ENCODE measurements around the gene TRIM5. TPM values are rescaled to one million over a fixed set of nuclear protein-coding genes. Genes with fewer than 3 reads are reported as not detected.

The TRIM5 gene
- total RNA-seq, 1 experiment from 2014 or later: 21.5 TPM

DNA sequence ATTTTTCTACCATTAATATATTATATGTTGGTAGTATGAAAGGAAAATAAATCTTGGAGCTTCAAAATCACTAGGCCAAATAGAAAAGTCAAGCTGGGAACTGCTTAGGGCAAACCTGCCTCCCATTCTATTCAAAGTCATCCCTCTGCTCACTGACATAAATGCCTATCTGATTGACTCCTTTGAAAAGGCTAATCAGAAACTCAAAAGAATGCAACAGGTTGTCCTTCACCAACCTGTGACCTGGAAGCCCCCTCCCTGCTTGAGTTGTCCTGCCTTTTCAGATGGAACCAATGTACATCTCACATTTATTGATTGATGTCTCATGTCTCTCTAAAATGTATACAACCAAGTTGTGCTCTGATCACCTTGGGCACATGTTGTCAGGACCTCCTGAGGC is 63.3 kb downstream of the TRIM5 start:
- Histone ChIP-seq H3K4me2 (ENCODE audit: insufficient read depth, insufficient read length, low read length) (no peak overlapping the region), H3K4me1 (ENCODE audit: insufficient read depth, low read length) (peaks cover 20% of the 10 kb centered on the region; the same call in 1 of the 2 replicates), H2BK5ac (ENCODE audit: insufficient read length, low read length) (no peak overlapping the region), H3K79me2 (ENCODE audit: insufficient read depth, low read length) (no peaks in the 10 kb centered on the region; the same call in 1 of the 2 replicates), H4K91ac (ENCODE audit: insufficient read length, low read depth, low read length) (no peak overlapping the region), H4K8ac (replicated peaks; ENCODE audit: insufficient read length, low read depth, low read length) (no peak overlapping the region), H3K4ac (ENCODE audit: low read depth, low read length) (no peak overlapping the region), H2BK20ac (ENCODE audit: low read depth, low read length, poor library complexity, severe bottlenecking) (no peak overlapping the region), H3K14ac (ENCODE audit: insufficient read depth, low read length) (no peak overlapping the region), H3K56ac (ENCODE audit: insufficient read length, low read depth, low read length) (no peak overlapping the region), H3K27me3 (ENCODE audit: insufficient read depth, low read length) (no peaks in the 10 kb centered on the region), H3K23me2 (ENCODE audit: insufficient read length, low read depth, low read length, poor library complexity, severe bottlenecking) (no peaks in the 10 kb centered on the region), H3K9ac (ENCODE audit: extremely low read depth, insufficient read length, low read length) (no peak overlapping the region), H4K20me1 (ENCODE audit: control insufficient read depth, insufficient read depth, insufficient read length) (no peaks in the 10 kb centered on the region), H2AFZ (ENCODE audit: low read length) (no peak overlapping the region), H3K9me3 (ENCODE audit: control insufficient read depth, low read depth, low read length) (no peaks in the 10 kb centered on the region), H2BK15ac (ENCODE audit: low read depth, low read length) (no peak overlapping the region), H2BK120ac (ENCODE audit: low read depth, low read length, poor library complexity, severe bottlenecking) (no peak overlapping the region), H3K18ac (ENCODE audit: insufficient read length, low read depth, low read length) (no peak overlapping the region), H2AK5ac (ENCODE audit: insufficient read length, low read length) (no peak overlapping the region), H2BK12ac (ENCODE audit: insufficient read length, low read depth, low read length) (no peak overlapping the region), H4K5ac (ENCODE audit: insufficient read length, low read depth, low read length) (no peak overlapping the region), H3K27ac (ENCODE audit: insufficient read length, low read depth, low read length) (no peak overlapping the region), H3T11ph (ENCODE audit: low read length) (no peak overlapping the region), H3K79me1 (ENCODE audit: insufficient read depth, low read depth, low read length, poor library complexity, severe bottlenecking) (no peaks in the 10 kb centered on the region), H3K23ac (ENCODE audit: insufficient read length, low read depth, low read length) (no peak overlapping the region)
- Mint-ChIP-seq H3K9me3 (no peaks in the 10 kb centered on the region), H3K27me3 (ENCODE audit: low read depth) (no peaks in the 10 kb centered on the region), H3K4me1 (peaks cover 28 to 33% of the 10 kb centered on the region in 2 experiments), H3K36me3 (ENCODE audit: insufficient read depth in 1 of 3, low read depth in 3 of 3) (no peaks in the 10 kb centered on the region), H3K4me3 (no peak overlapping the region), H3K27ac (peak overlapping the region in 1 of 3 experiments; percentile 78; a peak in 1 of 7 replicates)
- no peak for DNase-seq
- TF ChIP-seq, protein P1, sequence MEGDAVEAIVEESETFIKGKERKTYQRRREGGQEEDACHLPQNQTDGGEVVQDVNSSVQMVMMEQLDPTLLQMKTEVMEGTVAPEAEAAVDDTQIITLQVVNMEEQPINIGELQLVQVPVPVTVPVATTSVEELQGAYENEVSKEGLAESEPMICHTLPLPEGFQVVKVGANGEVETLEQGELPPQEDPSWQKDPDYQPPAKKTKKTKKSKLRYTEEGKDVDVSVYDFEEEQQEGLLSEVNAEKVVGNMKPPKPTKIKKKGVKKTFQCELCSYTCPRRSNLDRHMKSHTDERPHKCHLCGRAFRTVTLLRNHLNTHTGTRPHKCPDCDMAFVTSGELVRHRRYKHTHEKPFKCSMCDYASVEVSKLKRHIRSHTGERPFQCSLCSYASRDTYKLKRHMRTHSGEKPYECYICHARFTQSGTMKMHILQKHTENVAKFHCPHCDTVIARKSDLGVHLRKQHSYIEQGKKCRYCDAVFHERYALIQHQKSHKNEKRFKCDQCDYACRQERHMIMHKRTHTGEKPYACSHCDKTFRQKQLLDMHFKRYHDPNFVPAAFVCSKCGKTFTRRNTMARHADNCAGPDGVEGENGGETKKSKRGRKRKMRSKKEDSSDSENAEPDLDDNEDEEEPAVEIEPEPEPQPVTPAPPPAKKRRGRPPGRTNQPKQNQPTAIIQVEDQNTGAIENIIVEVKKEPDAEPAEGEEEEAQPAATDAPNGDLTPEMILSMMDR (conservative IDR thresholded peaks at IDR 0.05): no peak
